Upper lobe of left lung (tissue), 6 donors: ENCODE data around the gene KISS1R. TPM values are rescaled to one million over a fixed set of nuclear protein-coding genes. Genes with fewer than 3 reads are reported as not detected.
"Not testable (repeated sequence)": the region's sequence is repeated elsewhere in the genome, so short reads cannot be mapped to it uniquely, and the experiment has no call there.

Source experiments
- ATAC-seq, 2 donors: fragments of 200-7000 bp; cut with Tn5 transposase; one replicate each; pipeline ENCODE4 v1.9.1; 2022; ENCODE audit warnings: mild to moderate bottlenecking in 2 of 2, moderate library complexity in 2 of 2; ENCODE audit not compliant: low FRiP score in 2 of 2
- DNase-seq, 2 donors: peaks; one replicate each; pipeline ENCODE4 v3.0.0-alpha.2; 2019 to 2020
- H3K27ac ChIP-seq, 4 donors: fragments of 200-600 bp; sonication (generic); one replicate each; pipeline ENCODE4 v1.5.1; 2016 to 2019
- H3K27me3 ChIP-seq, 4 donors: fragments of 200-600 bp; sonication (generic); one replicate each; pipeline ENCODE4 v1.5.1; 2017 to 2019
- H3K36me3 ChIP-seq, 4 donors: fragments of 200-600 bp; sonication (generic); one replicate each; pipeline ENCODE4 v1.5.1; 2016 to 2019
- H3K4me1 ChIP-seq, 4 donors: fragments of 200-600 bp; sonication (generic); one replicate each; pipeline ENCODE4 v1.5.1; 2018 to 2019
- H3K4me3 ChIP-seq, 4 donors: fragments of 200-600 bp; sonication (generic); one replicate each; pipeline ENCODE4 v1.5.1; 2017 to 2019; ENCODE audit warnings: mild to moderate bottlenecking in 2 of 4, moderate library complexity in 1 of 4
- H3K9me3 ChIP-seq, 4 donors: fragments of 200-600 bp; sonication (generic); one replicate each; pipeline ENCODE4 v1.5.1; 2018 to 2019
- EP300 ChIP-seq, 4 donors: sonication (generic); formaldehyde crosslinking; IDR thresholded peaks; one replicate each; pipeline ENCODE4 v1.5.1; 2017; ENCODE audit warnings: antibody characterized with exemption in 4 of 4, control low read depth in 2 of 4
- POLR2A ChIP-seq, 4 donors: fragments of 450-650 bp; IDR thresholded peaks; one replicate each; pipeline ENCODE4 v1.5.1; 2016 to 2017; ENCODE audit warnings: antibody characterized with exemption in 4 of 4, mild to moderate bottlenecking in 2 of 4
- POLR2AphosphoS5 ChIP-seq, 2 donors: sonication (generic); formaldehyde crosslinking; IDR thresholded peaks; one replicate each; pipeline ENCODE4 v1.5.1; 2017; ENCODE audit warnings: antibody characterized with exemption in 2 of 2
- WGBS, 2 donors: methylation state at CpG; one replicate each; pipeline ENCODE4 v1.1.5; 2017 to 2018; 5-methylcytosine and 5-hydroxymethylcytosine counted together
- total RNA-seq, 6 donors: library from RNA; depleted of rRNA in 4 of 6; stranded (reverse); fragments of >200 nt in 4 of 6; gene quantifications; one replicate each; pipeline versions ENCODE4 v1.1.0 to v1.2.1, GENCODE V29; 2016 to 2021
- TF ChIP-seq, protein P1 (sequence below), 6 experiments: fragments of 450-650 bp in 4 of 6; fragments of 200-600 bp in 2 of 6; sonication (generic) in 2 of 6; IDR thresholded peaks; one replicate each; pipeline ENCODE4 v1.5.1; 2016 to 2019; ENCODE audit warnings: antibody characterized with exemption in 6 of 6
- donor health status: DM: no; HTN: no; CAD: no; lungs with moderate emphysema.
- donor health status: DM: no; HTN: yes; CAD: no; lungs with severe emphysema.

The KISS1R gene
- total RNA-seq, 6 donors from 2014 or later = not detected

DNA sequence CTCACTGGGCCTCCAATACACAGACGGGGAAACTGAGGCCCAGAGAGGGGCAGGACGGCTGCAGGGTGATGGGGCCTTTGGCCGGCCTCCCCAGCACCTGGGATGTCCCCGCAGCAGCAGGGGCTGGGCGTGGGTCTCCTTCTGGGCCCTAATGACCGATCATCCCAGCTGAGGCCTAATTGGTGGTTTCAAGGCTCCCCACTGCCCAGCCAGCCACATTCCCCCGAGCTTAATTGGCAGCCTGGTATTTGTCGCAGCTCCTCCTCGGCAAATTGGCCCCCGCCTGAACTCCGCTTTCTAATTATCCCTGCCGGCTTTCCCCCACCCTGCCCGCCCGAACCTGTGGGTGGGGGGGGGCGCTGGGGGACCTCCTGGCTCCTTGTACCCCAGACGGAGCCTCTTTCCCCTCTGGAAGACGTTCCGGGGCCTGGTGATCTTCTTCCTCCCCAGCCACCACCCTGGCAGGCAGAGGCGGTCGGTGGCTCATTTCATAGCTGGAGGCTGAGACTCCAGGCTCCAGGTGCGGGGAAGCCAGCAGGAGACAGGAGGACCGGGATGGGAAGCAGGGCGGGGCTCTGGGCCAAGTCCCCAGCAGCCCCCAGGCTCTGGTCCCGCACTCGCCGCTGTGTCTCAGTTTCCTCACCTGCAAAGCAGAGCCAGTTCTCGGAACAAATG is 39.8 kb downstream of the KISS1R start:
- H3K36me3 ChIP-seq = peaks cover 0 to 15% (median 2%) of the 10 kb centered on the region in 4 donors
- no peaks in the 10 kb centered on the region for H3K27me3 ChIP-seq
- no peaks in the 10 kb centered on the region for H3K9me3 ChIP-seq
- peaks cover 18 to 38% (median 35%) of the 10 kb centered on the region in 4 donors for H3K4me1 ChIP-seq
- DNase-seq = no peak
- no peak for ATAC-seq
- TF ChIP-seq POLR2A (IDR thresholded peaks at IDR 0.05) (no peak), POLR2AphosphoS5 (IDR thresholded peaks at IDR 0.05) (no peak)
- WGBS, 2 donors = 77 to 81% methylated on average over 9 to 26 of the region's 27 CpGs
- no peak overlapping the region for H3K4me3 ChIP-seq
- H3K27ac ChIP-seq = no peak overlapping the region

DNA sequence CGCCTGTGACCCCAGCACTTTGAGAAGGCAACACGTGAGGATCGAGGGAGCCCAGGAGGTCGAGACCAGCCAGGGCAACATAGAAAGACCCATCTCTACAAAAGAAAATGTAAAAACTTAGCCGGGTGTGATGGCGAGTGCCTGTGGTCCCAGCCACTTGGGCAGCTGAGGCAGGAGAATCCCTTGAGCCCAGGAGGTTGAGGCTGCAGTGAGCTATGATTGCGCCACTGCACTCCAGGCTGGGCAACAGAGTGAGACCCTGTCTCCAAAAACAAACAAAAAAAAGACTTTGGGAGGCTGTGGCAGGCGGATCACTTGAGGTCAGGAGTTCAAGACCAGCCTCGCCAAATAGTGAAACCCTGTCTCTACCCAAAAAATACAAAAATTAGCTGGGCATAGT is 40.4 kb downstream of the KISS1R start:
- ATAC-seq, H3K9me3 ChIP-seq, DNase-seq, H3K27ac ChIP-seq, H3K27me3 ChIP-seq, H3K4me3 ChIP-seq: not testable (repeated sequence)
- 90 to 95% methylated on average over 9 of the region's 9 CpGs for WGBS, 2 donors
- peaks cover 0 to 15% (median 2%) of the 10 kb centered on the region in 4 donors for H3K36me3 ChIP-seq
- peaks cover 20 to 41% (median 32%) of the 10 kb centered on the region in 4 donors for H3K4me1 ChIP-seq

DNA sequence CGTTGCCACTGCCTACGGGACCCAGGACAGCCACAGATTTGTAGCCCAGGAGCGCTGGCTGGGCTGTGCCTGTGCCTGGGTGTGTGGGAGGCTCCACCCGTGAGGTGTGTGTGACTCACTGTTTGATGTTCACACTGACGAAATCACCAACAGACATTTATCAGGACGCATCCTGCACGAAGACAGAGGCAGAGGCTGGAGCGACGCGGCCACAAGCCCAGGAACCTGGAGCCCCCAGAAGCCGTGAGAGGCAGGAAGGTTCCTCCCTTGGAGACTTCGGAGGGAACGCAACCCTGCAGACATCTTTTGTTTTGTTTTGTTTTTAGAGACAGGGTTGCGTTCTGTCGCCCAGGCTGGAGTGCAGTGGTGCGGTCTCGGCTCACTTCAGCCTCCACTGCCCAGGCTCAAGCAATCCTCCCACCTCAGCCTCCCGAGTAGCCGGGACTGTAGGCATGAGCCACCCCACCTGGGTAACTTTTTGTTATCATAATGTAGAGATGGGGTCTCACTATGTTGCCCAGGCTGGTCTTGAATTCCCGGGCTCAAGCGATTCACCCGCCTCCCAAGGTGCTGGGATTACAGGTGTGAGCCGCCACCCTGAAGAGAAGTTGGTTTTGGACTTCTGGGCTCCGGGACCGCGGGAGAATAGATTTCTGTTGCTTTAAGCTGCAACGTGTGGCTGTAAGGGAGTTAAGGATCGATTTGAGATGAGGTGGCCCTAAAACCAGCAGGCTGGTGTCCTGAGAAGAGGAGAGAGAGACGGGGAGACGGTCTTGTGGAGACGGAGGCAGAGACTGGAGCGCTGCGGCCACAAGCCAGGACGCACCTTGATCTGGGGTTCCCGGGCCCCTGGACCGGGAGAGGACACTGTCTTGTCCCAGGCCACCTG is 42.1 kb downstream of the KISS1R start:
- no peaks in the 10 kb centered on the region for H3K9me3 ChIP-seq
- TF ChIP-seq, protein P1, sequence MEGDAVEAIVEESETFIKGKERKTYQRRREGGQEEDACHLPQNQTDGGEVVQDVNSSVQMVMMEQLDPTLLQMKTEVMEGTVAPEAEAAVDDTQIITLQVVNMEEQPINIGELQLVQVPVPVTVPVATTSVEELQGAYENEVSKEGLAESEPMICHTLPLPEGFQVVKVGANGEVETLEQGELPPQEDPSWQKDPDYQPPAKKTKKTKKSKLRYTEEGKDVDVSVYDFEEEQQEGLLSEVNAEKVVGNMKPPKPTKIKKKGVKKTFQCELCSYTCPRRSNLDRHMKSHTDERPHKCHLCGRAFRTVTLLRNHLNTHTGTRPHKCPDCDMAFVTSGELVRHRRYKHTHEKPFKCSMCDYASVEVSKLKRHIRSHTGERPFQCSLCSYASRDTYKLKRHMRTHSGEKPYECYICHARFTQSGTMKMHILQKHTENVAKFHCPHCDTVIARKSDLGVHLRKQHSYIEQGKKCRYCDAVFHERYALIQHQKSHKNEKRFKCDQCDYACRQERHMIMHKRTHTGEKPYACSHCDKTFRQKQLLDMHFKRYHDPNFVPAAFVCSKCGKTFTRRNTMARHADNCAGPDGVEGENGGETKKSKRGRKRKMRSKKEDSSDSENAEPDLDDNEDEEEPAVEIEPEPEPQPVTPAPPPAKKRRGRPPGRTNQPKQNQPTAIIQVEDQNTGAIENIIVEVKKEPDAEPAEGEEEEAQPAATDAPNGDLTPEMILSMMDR (IDR thresholded peaks at IDR 0.05) = no peak
- TF ChIP-seq EP300 (IDR thresholded peaks at IDR 0.05) (no peak), POLR2AphosphoS5 (IDR thresholded peaks at IDR 0.05) (no peak), POLR2A (IDR thresholded peaks at IDR 0.05) (no peak)
- DNase-seq (no peak), ATAC-seq (no peak)
- 89 to 90% methylated on average over 36 of the region's 36 CpGs for WGBS, 2 donors
- H3K4me3 ChIP-seq = no peak overlapping the region
- H3K36me3 ChIP-seq = peaks cover 0 to 15% (median 6%) of the 10 kb centered on the region in 4 donors
- H3K27me3 ChIP-seq = no peaks in the 10 kb centered on the region
- H3K27ac ChIP-seq = no peak overlapping the region
- peaks cover 4 to 28% (median 18%) of the 10 kb centered on the region in 4 donors for H3K4me1 ChIP-seq

DNA sequence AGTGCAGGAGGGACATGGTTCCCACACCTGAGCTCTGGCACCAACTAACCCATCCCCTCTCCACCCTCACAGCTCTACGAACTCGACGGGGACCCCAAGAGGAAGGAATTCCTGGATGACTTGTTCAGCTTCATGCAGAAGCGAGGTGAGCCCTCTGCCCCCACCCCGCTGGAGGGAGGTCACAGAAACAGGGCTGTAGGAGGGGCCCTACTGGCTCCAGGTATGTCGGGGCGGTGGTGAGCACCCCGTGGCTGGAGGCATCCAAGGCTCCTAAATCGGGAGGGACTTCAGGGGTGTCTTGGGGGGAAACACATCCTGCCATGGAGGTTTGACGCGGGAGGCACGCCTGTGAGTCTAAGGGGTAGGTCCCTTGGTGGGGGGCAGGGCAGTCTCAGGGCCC is 42.9 kb downstream of the KISS1R start:
- Histone ChIP-seq H3K27me3 (no peaks in the 10 kb centered on the region), H3K9me3 (no peaks in the 10 kb centered on the region), H3K36me3 (peaks cover 3 to 23% (median 12%) of the 10 kb centered on the region in 4 donors), H3K4me3 (no peak overlapping the region), H3K27ac (no peak overlapping the region), H3K4me1 (peaks cover 4 to 25% (median 17%) of the 10 kb centered on the region in 4 donors)
- 70 to 82% methylated on average over 4 to 11 of the region's 12 CpGs for WGBS, 2 donors
- ATAC-seq (no peak), DNase-seq (no peak)
- TF ChIP-seq POLR2A (IDR thresholded peaks at IDR 0.05) (no peak), EP300 (IDR thresholded peaks at IDR 0.05) (no peak)
- TF ChIP-seq, protein P1 (IDR thresholded peaks at IDR 0.05) = no peak

DNA sequence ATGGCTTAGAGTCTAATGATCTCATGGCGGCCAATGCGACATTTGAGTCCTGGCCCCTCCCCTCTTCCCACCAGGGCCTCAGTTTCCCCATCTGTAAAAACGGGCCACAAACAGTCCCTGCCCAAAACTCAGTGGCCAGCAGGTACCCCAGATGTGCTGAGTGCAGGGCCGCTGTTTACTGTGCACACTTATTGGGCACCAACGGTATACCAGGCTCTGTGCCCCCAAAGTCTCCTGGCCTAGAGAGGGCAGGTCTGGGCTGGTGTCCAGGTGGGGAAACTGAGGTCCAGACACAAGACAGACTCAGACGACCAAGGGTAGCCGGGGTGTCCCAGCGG is 43.4 kb downstream of the KISS1R start:
- TF ChIP-seq, protein P1 (IDR thresholded peaks at IDR 0.05) = no peak
- TF ChIP-seq EP300 (IDR thresholded peaks at IDR 0.05) = no peak
- no peak for TF ChIP-seq POLR2AphosphoS5 (IDR thresholded peaks at IDR 0.05)
- no peak for TF ChIP-seq POLR2A (IDR thresholded peaks at IDR 0.05)
- DNase-seq = no peak
- Histone ChIP-seq H3K9me3 (no peaks in the 10 kb centered on the region), H3K27ac (no peak overlapping the region), H3K36me3 (peaks cover 3 to 29% (median 15%) of the 10 kb centered on the region in 4 donors), H3K4me3 (no peak overlapping the region), H3K27me3 (no peaks in the 10 kb centered on the region), H3K4me1 (peaks cover 4 to 25% (median 17%) of the 10 kb centered on the region in 4 donors)
- 70% methylated on average over 8 of the region's 8 CpGs; no CpG with 5 or more reads in 1 of the 2 donors for WGBS, 2 donors
- no peak for ATAC-seq
